T-cell (primary cell): Measurements from ENCODE around the gene KCNQ2. TPM values are rescaled to one million over a fixed set of nuclear protein-coding genes. Genes with fewer than 3 reads are reported as not detected.
A peak's percentile ranks its signal among the peaks of the same experiment; 100 is the strongest.
"Not testable (repeated sequence)": the region's sequence is repeated elsewhere in the genome, so short reads cannot be mapped to it uniquely, and the experiment has no call there.

Experiments
- ATAC-seq, 4 experiments: fragments of 200-7000 bp in 3 of 4; fragments of 150-1000 bp in 1 of 4; cut with Tn5 transposase; replicated peaks in 1 of 4; 1 replicate in 3 of 4; 2 replicates in 1 of 4; pipeline ENCODE4 v1.10.0; 2021; ENCODE audit warnings: moderate library complexity in 3 of 4, mild to moderate bottlenecking in 2 of 4, moderate number of reproducible peaks in 1 of 4
- CTCF ChIA-PET, 2 donors: fragments of 300-600 bp; sonication (Branson Sonifier 250); formaldehyde crosslinking; loops; one replicate each; lab custom pipeline; 2022; ENCODE audit warnings: antibody characterized with exemption in 2 of 2; lab: Charles Lee
- POLR2A ChIA-PET, 2 donors: fragments of 300-600 bp; sonication (Branson Sonifier 250); formaldehyde crosslinking; loops; one replicate each; lab custom pipeline; 2022; ENCODE audit warnings: antibody characterized with exemption in 2 of 2; lab: Charles Lee
- DNase-seq, 35 experiments: peaks; one replicate each; pipeline versions ENCODE4 v3.0.0 to v3.0.0-alpha.2; 2013 to 2023
- H3K27ac ChIP-seq: one replicate; pipeline ENCODE4 v1.5.1; 2013; ENCODE audit warnings: low read length
- H3K27me3 ChIP-seq, 2 experiments: replicated peaks in 1 of 2; 1 replicate in 1 of 2; 2 replicates in 1 of 2; pipeline versions ENCODE4 v1.6.1 to v1.7.0; 2013; ENCODE audit warnings: low read length in 1 of 2, mixed read lengths in 1 of 2; ENCODE audit not compliant: control insufficient read depth in 2 of 2, insufficient read depth in 2 of 2; ENCODE audit errors: extremely low read depth in 1 of 2
- H3K36me3 ChIP-seq, 2 donors: 1 replicate in 1 of 2; 2 replicates in 1 of 2; pipeline versions ENCODE4 v1.6.1 to v1.7.0; 2013; ENCODE audit warnings: low read length in 1 of 2; ENCODE audit not compliant: control insufficient read depth in 2 of 2, insufficient read depth in 1 of 2; ENCODE audit errors: extremely low read depth in 1 of 2
- H3K4me1 ChIP-seq, 2 experiments: 1 replicate in 1 of 2; 2 replicates in 1 of 2; pipeline versions ENCODE4 v1.6.1 to v1.7.0; 2013; ENCODE audit warnings: low read length in 2 of 2, mixed read lengths in 1 of 2; ENCODE audit not compliant: insufficient read depth in 2 of 2, control insufficient read depth in 1 of 2; ENCODE audit errors: extremely low read depth in 1 of 2
- H3K4me3 ChIP-seq, 2 donors: 1 replicate in 1 of 2; 2 replicates in 1 of 2; pipeline versions ENCODE4 v1.5.1 to v1.7.0; 2013; ENCODE audit warnings: mild to moderate bottlenecking in 2 of 2, low read length in 1 of 2, moderate library complexity in 1 of 2; ENCODE audit not compliant: control insufficient read depth in 1 of 2; ENCODE audit errors: extremely low read depth in 1 of 2
- H3K9me3 ChIP-seq: 2 replicates; pipeline ENCODE4 v1.7.0; 2013
- H3K27ac Mint-ChIP-seq, 2 donors: one replicate each; pipeline ENCODE4 v1.8.0; 2020 to 2021; ENCODE audit warnings: mild to moderate bottlenecking in 2 of 2, mixed read lengths in 2 of 2
- H3K27me3 Mint-ChIP-seq, 2 donors: one replicate each; pipeline ENCODE4 v1.8.0; 2021 to 2022; ENCODE audit warnings: mixed read lengths in 2 of 2
- H3K36me3 Mint-ChIP-seq: one replicate; pipeline ENCODE4 v1.8.0; 2021; ENCODE audit warnings: mixed read lengths
- H3K4me1 Mint-ChIP-seq, 3 donors: one replicate each; pipeline ENCODE4 v1.8.0; 2020 to 2022; ENCODE audit warnings: mixed read lengths in 3 of 3, mild to moderate bottlenecking in 1 of 3
- H3K4me3 Mint-ChIP-seq, 3 donors: one replicate each; pipeline ENCODE4 v1.8.0; 2020 to 2022; ENCODE audit warnings: mild to moderate bottlenecking in 3 of 3, mixed read lengths in 3 of 3, moderate library complexity in 3 of 3
- H3K9me3 Mint-ChIP-seq, 3 donors: one replicate each; pipeline ENCODE4 v1.8.0; 2020 to 2022; ENCODE audit warnings: mixed read lengths in 3 of 3
- WGBS: methylation state at CpG from one replicate; pipeline ENCODE4 v1.1.5; 2013; ENCODE audit warnings: missing lambda C conversion rate; ENCODE audit not compliant: insufficient coverage; 5-methylcytosine and 5-hydroxymethylcytosine counted together
- total RNA-seq, 35 experiments: library from RNA in 6 of 35; stranded (reverse) in 6 of 35; fragments of 120-200 nt in 1 of 35; gene quantifications; one replicate each; pipeline versions ENCODE4 v1.2.1 to v1.2.4 and lab custom pipeline; 2013 to 2026

The KCNQ2 gene
- total RNA-seq, 5 donors from 2014 or later (not counting 1 experiment from before 2014, with no cell fraction given), result 0.19 to 0.49 (median 0.32) TPM

- Mint-ChIP-seq H3K36me3 (peaks cover 9% of the 10 kb centered on the region), H3K4me1 (peaks cover 12 to 34% (median 15%) of the 10 kb centered on the region in 3 donors)
- H3K27ac ChIP-seq, result no peak overlapping the region
Measured at GRCh38 chr20:63518946-63519667, 46.7 kb upstream of the KCNQ2 start.

GRCh38 chr20:63518351-63518861 lies 46.0 kb upstream of the KCNQ2 start:
- ChIA-PET POLR2A (no interaction called here), CTCF (interaction anchor here in 1 of 2 donors (0.5 kb wide), 1 partner anchor 601 kb away, joined by 3 read pairs; no protein-coding TSS in a partner anchor)
- H3K27me3 ChIP-seq, result peaks cover 0 to 19% of the 10 kb centered on the region in 2 experiments
- peaks cover 7 to 30% of the 10 kb centered on the region in 2 experiments for H3K4me1 ChIP-seq
- H3K4me1 Mint-ChIP-seq, result peaks cover 6 to 29% (median 13%) of the 10 kb centered on the region in 3 donors
- 85% methylated on average over 14 of the region's 20 CpGs for WGBS
- no peaks in the 10 kb centered on the region for H3K9me3 ChIP-seq
- H3K9me3 Mint-ChIP-seq, result peaks cover 0 to 7% (median 3%) of the 10 kb centered on the region in 3 donors
- peaks cover 4% of the 10 kb centered on the region for H3K36me3 Mint-ChIP-seq
- ATAC-seq (no peak), DNase-seq (no peak)
- H3K27ac Mint-ChIP-seq, result no peak overlapping the region
- no peak overlapping the region for H3K27ac ChIP-seq
- peaks cover 8 to 9% of the 10 kb centered on the region in 2 donors for H3K36me3 ChIP-seq
- H3K27me3 Mint-ChIP-seq, result peaks cover 0 to 2% of the 10 kb centered on the region in 2 donors
- no peak overlapping the region for H3K4me3 ChIP-seq
- H3K4me3 Mint-ChIP-seq, result peak overlapping the region in 2 of 3 donors; percentile 75 to 76

More at GRCh38 chr20:63518946-63519667, 46.7 kb upstream of the KCNQ2 start:
- CTCF ChIA-PET, result no interaction called here
- peaks cover 0 to 5% (median 3%) of the 10 kb centered on the region in 3 donors for H3K9me3 Mint-ChIP-seq
- POLR2A ChIA-PET, result no interaction called here
- H3K4me3 ChIP-seq, result peak overlapping the region; percentile 23 to 69
- DNase-seq, result no peak
- H3K27me3 Mint-ChIP-seq, result no peaks in the 10 kb centered on the region
- peak overlapping the region; percentile 73 to 76 (median 75) for H3K4me3 Mint-ChIP-seq
- ATAC-seq, result no peak
- H3K36me3 ChIP-seq, result peaks cover 8 to 13% of the 10 kb centered on the region in 2 donors
- H3K27ac Mint-ChIP-seq, result peak overlapping the region in 1 of 2 donors; percentile 49
- no peaks in the 10 kb centered on the region for H3K9me3 ChIP-seq
- H3K27me3 ChIP-seq, result peaks cover 0 to 19% of the 10 kb centered on the region in 2 experiments
- peaks cover 7 to 30% of the 10 kb centered on the region in 2 experiments for H3K4me1 ChIP-seq
- WGBS, result 82% methylated on average over 28 of the region's 32 CpGs

GRCh38 chr20:63517376-63518309 lies 45.2 kb upstream of the KCNQ2 start:
- Histone ChIP-seq H3K9me3 (no peaks in the 10 kb centered on the region), H3K36me3 (peaks cover 4 to 7% of the 10 kb centered on the region in 2 donors), H3K27ac (no peak overlapping the region), H3K4me3 (no peak overlapping the region), H3K4me1 (peaks cover 7 to 29% of the 10 kb centered on the region in 2 experiments), H3K27me3 (peaks cover 0 to 21% of the 10 kb centered on the region in 2 experiments)
- no peak overlapping the region for H3K27ac Mint-ChIP-seq
- no peak for DNase-seq
- WGBS, result 91% methylated on average over 27 of the region's 32 CpGs
- peaks cover 0 to 11% (median 3%) of the 10 kb centered on the region in 3 donors for H3K9me3 Mint-ChIP-seq
- H3K4me1 Mint-ChIP-seq, result peaks cover 3 to 24% (median 10%) of the 10 kb centered on the region in 3 donors
- CTCF ChIA-PET, result interaction anchor here in 1 of 2 donors (0.5 kb wide), 1 partner anchor 601 kb away, joined by 3 read pairs; no protein-coding TSS in a partner anchor
- H3K27me3 Mint-ChIP-seq, result peaks cover 0 to 10% of the 10 kb centered on the region in 2 donors
- no peak for ATAC-seq
- peak overlapping the region in 1 of 3 donors; percentile 62 for H3K4me3 Mint-ChIP-seq
- peaks cover 2% of the 10 kb centered on the region for H3K36me3 Mint-ChIP-seq
- POLR2A ChIA-PET, result no interaction called here

GRCh38 chr20:63514520-63514919 lies 42.1 kb upstream of the KCNQ2 start:
- POLR2A ChIA-PET, H3K36me3 ChIP-seq, CTCF ChIA-PET, H3K4me1 ChIP-seq, H3K9me3 ChIP-seq, H3K36me3 Mint-ChIP-seq, ATAC-seq, H3K4me3 ChIP-seq, H3K27ac ChIP-seq, DNase-seq, H3K4me3 Mint-ChIP-seq: not testable (repeated sequence)
- peaks cover 0 to 12% (median 2%) of the 10 kb centered on the region in 3 donors for H3K4me1 Mint-ChIP-seq
- H3K9me3 Mint-ChIP-seq, result peaks cover 0 to 11% (median 3%) of the 10 kb centered on the region in 3 donors
- H3K27me3 Mint-ChIP-seq, result peaks cover 15 to 30% of the 10 kb centered on the region in 2 donors
- WGBS, result 31% methylated on average over 5 of the region's 10 CpGs
- H3K27ac Mint-ChIP-seq, result peak overlapping the region in 1 of 2 donors; percentile 44
- H3K27me3 ChIP-seq, result peaks cover 3 to 37% of the 10 kb centered on the region in 2 experiments

- no peak for DNase-seq
- Mint-ChIP-seq H3K4me1 (peaks cover 0 to 6% (median 0%) of the 10 kb centered on the region in 3 donors), H3K27me3 (peaks cover 22 to 41% of the 10 kb centered on the region in 2 donors), H3K36me3 (no peaks in the 10 kb centered on the region), H3K27ac (no peak overlapping the region), H3K4me3 (no peak overlapping the region), H3K9me3 (peaks cover 0 to 11% (median 3%) of the 10 kb centered on the region in 3 donors)
- H3K27me3 ChIP-seq, result peaks cover 3 to 35% of the 10 kb centered on the region in 2 experiments
- H3K4me1 ChIP-seq, result no peaks in the 10 kb centered on the region
- WGBS, result 80% methylated on average over 1 of the region's 3 CpGs
- H3K27ac ChIP-seq, result no peak overlapping the region
- ChIA-PET CTCF (no interaction called here), POLR2A (no interaction called here)
- H3K36me3 ChIP-seq, result no peaks in the 10 kb centered on the region
- H3K4me3 ChIP-seq, result no peak overlapping the region
- no peak for ATAC-seq
- H3K9me3 ChIP-seq, result no peaks in the 10 kb centered on the region
Measured at GRCh38 chr20:63513207-63513606, 40.8 kb upstream of the KCNQ2 start.
